Glomerular visceral epithelial cell (primary cell): ENCODE measurements around the gene NFAM1.

Source experiments
- DNase-seq: peaks from one replicate; pipeline ENCODE4 v3.0.0-alpha.2; 2016; ENCODE audit errors: extremely low spot score

NFAM1 gene

GRCh38 chr22:42439821-42440674 is 7.8 kb upstream of the NFAM1 start:
- DNase-seq: no peak

GRCh38 chr22:42439021-42439567 is 6.9 kb upstream of the NFAM1 start:
- no peak for DNase-seq

- no peak for DNase-seq
These were observed 6.1 kb upstream of the NFAM1 start for GRCh38 chr22:42438293-42438650.

- DNase-seq: peak; percentile 57
These were observed 5.5 kb upstream of the NFAM1 start for GRCh38 chr22:42437488-42438292.

GRCh38 chr22:42436404-42436803 is 4.2 kb upstream of the NFAM1 start:
- DNase-seq: no peak

- DNase-seq: no peak
These were observed 2.7 kb upstream of the NFAM1 start for GRCh38 chr22:42434748-42435425.

- no peak for DNase-seq
These were observed 1.8 kb upstream of the NFAM1 start for GRCh38 chr22:42433754-42434682.

- DNase-seq: no peak
These were observed 615 bp upstream of the NFAM1 start for GRCh38 chr22:42432818-42433217.

GRCh38 chr22:42431401-42432019 is 693 bp downstream of the NFAM1 start:
- DNase-seq: no peak

GRCh38 chr22:42430528-42431125 is 1.6 kb downstream of the NFAM1 start:
- DNase-seq: no peak

- DNase-seq: no peak
These were observed 3.4 kb downstream of the NFAM1 start for GRCh38 chr22:42428760-42429159.

- DNase-seq: no peak
These were observed 4.2 kb downstream of the NFAM1 start for GRCh38 chr22:42428025-42428424.

- no peak for DNase-seq
These were observed 5.0 kb downstream of the NFAM1 start for GRCh38 chr22:42427167-42427566.

- DNase-seq: no peak
These were observed 6.2 kb downstream of the NFAM1 start for GRCh38 chr22:42425989-42426355.

- no peak for DNase-seq
These were observed 6.7 kb downstream of the NFAM1 start for GRCh38 chr22:42425337-42425988.

- no peak for DNase-seq
These were observed 12.8 kb downstream of the NFAM1 start for GRCh38 chr22:42419243-42419881.

GRCh38 chr22:42418811-42419242 is 13.4 kb downstream of the NFAM1 start:
- DNase-seq: no peak

GRCh38 chr22:42417645-42418305 is 14.4 kb downstream of the NFAM1 start:
- no peak for DNase-seq
